SU-DHL-6 (cell line): ENCODE measurements around the gene CCL25.

ENCODE experiments used
- CTCF ChIP-seq: fragments of 200-600 bp; sonication (generic); IDR thresholded peaks from one replicate; pipeline ENCODE4 v1.5.1; 2017; ENCODE audit warnings: antibody characterized with exemption, mild to moderate bottlenecking, low read length, moderate library complexity; ENCODE audit not compliant: insufficient read depth, poor library complexity, severe bottlenecking
- EZH2phosphoT487 ChIP-seq: fragments of 200-600 bp; sonication (generic), shearing (Covaris generic); conservative IDR thresholded peaks from 2 replicates; pipeline ENCODE4 v1.6.1; 2018; ENCODE audit warnings: mild to moderate bottlenecking, antibody characterized with exemption, low read length, moderate library complexity, mixed read lengths

DNA sequence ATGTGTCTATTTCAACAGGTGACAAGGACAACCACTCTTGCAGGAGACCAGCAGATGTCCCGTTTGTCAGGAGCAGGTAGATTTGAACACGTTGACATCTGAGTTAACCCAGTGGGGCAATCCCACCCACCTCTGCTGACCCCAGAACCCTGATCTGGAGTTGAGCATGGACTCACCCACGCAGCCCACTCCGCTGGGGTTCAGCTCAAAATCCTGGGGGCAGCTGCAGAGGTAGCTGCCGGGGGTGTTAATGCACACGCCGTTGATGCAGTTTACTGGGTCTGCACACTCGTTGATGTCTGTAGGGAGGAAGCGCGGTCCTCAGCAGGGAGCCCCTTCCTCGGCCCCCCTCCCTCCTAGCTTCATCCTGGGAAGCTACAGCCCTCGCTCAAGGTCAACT lies 56.9 kb downstream of the CCL25 start:
- no peak for TF ChIP-seq CTCF
- TF ChIP-seq EZH2phosphoT487, result no peak
